H1 (cell line): ENCODE results near the gene SMIM13. TPM values are rescaled to one million over a fixed set of nuclear protein-coding genes. Genes with fewer than 3 reads are reported as not detected.

Source experiments
- ATF3 ChIP-seq: IDR thresholded peaks from 2 replicates; pipeline ENCODE4 v1.6.1; 2011; ENCODE audit warnings: low read depth, mild to moderate bottlenecking, low read length; ENCODE audit not compliant: insufficient read depth
- CHD7 ChIP-seq: fragments of 300-600 bp; sonication (generic); IDR thresholded peaks from 2 replicates; pipeline ENCODE4 v1.7.1; 2012; ENCODE audit warnings: low read length, moderate library complexity, mild to moderate bottlenecking, inconsistent platforms; ENCODE audit not compliant: insufficient replicate concordance
- MAX ChIP-seq: IDR thresholded peaks from 2 replicates; pipeline ENCODE4 v1.6.1; 2012; ENCODE audit warnings: inconsistent platforms
- RFX5 ChIP-seq: IDR thresholded peaks from 2 replicates; pipeline ENCODE4 v1.6.1; 2011; ENCODE audit warnings: low read depth, low read length, improper control_type of control experiment, borderline replicate concordance
- USF2 ChIP-seq: IDR thresholded peaks from 2 replicates; pipeline ENCODE4 v1.6.1; 2011; ENCODE audit warnings: low read length, improper control_type of control experiment
- polyA plus RNA-seq, 7 experiments: library from polyadenylated mRNA; depleted of rRNA in 3 of 7; stranded (reverse) in 5 of 7; unstranded in 2 of 7; fragments of >200 nt in 5 of 7; fragments of 200-250 nt in 2 of 7; gene quantifications; 1 replicate in 5 of 7; 2 replicates in 1 of 7; 4 replicates in 1 of 7; pipeline versions ENCODE4 v1.2.1 to v1.2.3, GENCODE V29; 2011 to 2013; ENCODE audit warnings: missing spikeins in 2 of 7, mixed read lengths in 2 of 7
- total RNA-seq: library from RNA; stranded (reverse); fragmentation: NEBNext Ultra II Directional; extraction: Animal tissue kit (Norgen Biotek cat#: 25700); gene quantifications from 2 replicates; pipeline ENCODE4 v1.2.1, GENCODE V29; 2021

SMIM13 gene
- total and polyA plus RNA-seq, 2 of the 8 experiments (the other 6 are each of a cell fraction or from before 2014, with no cell fraction given): 1.7 to 10.6 TPM

GRCh38 chr6:11098004-11098403 lies 4.4 kb downstream of the SMIM13 start (continued):
- TF ChIP-seq CHD7: no peak
- no peak for TF ChIP-seq MAX
- no peak for TF ChIP-seq RFX5
- TF ChIP-seq ATF3: no peak
- no peak for TF ChIP-seq USF2
